SK-N-SH (cell line): Measurements from ENCODE around the gene TYW1. TPM values are rescaled to one million over a fixed set of nuclear protein-coding genes. Genes with fewer than 3 reads are reported as not detected.
A peak's percentile ranks its signal among the peaks of the same experiment; 100 is the strongest.
"Not testable (repeated sequence)": the region's sequence is repeated elsewhere in the genome, so short reads cannot be mapped to it uniquely, and the experiment has no call there.

ENCODE experiments used
- CTCF ChIA-PET: fragments of 300-600, 350-600 bp; formaldehyde crosslinking; extraction: SDS; loops from one replicate; lab custom pipeline; 2021; lab: Yijun Ruan, JAX
- POLR2A ChIA-PET: fragments of 350-600 bp; sonication (Branson Sonifier 250); formaldehyde crosslinking; extraction: SDS; loops from one replicate; lab custom pipeline; 2020; ENCODE audit warnings: antibody characterized with exemption, inconsistent platforms; lab: Yijun Ruan, JAX
- DNase-seq: peaks from one replicate; pipeline ENCODE4 v3.0.0; 2012
- H2AFZ ChIP-seq: fragments of 200-600 bp; sonication (generic); 2 replicates; pipeline ENCODE4 v1.8.1; 2016; ENCODE audit warnings: antibody characterized with exemption, mild to moderate bottlenecking, low read depth
- H3F3A ChIP-seq: fragments of 200-600 bp; sonication (generic); replicated peaks from 2 replicates; pipeline ENCODE3; 2016; ENCODE audit warnings: antibody characterized with exemption, mild to moderate bottlenecking; ENCODE audit not compliant: insufficient read depth
- H3K27ac ChIP-seq, 2 experiments: fragments of 200-500 bp in 1 of 2; fragments of 200-600 bp in 1 of 2; sonication (Bioruptor generic) in 1 of 2; sonication (generic), shearing (Covaris generic) in 1 of 2; 2 replicates each; pipeline versions ENCODE4 v1.5.1 to v1.6.1; 2014 to 2016; ENCODE audit warnings: low read depth in 2 of 2, inconsistent platforms in 1 of 2, low read length in 1 of 2, mild to moderate bottlenecking in 1 of 2, mixed read lengths in 1 of 2
- H3K27me3 ChIP-seq: fragments of 200-600 bp; sonication (generic), shearing (Covaris generic); 2 replicates; pipeline ENCODE4 v1.6.1; 2016; ENCODE audit warnings: mixed run types; ENCODE audit not compliant: insufficient read depth
- H3K36me3 ChIP-seq, 2 experiments: fragments of 200-500 bp in 1 of 2; fragments of 200-600 bp in 1 of 2; sonication (Bioruptor generic) in 1 of 2; sonication (generic) in 1 of 2; replicated peaks in 1 of 2; 2 replicates each; pipeline versions ENCODE3 to v1.5.1; 2014 to 2016; ENCODE audit warnings: low read length in 1 of 2, mild to moderate bottlenecking in 1 of 2; ENCODE audit not compliant: insufficient read depth in 2 of 2, control insufficient read depth in 1 of 2
- H3K4me1 ChIP-seq, 2 experiments: fragments of 200-500 bp in 1 of 2; fragments of 200-600 bp in 1 of 2; sonication (Bioruptor generic) in 1 of 2; sonication (generic), shearing (Covaris generic) in 1 of 2; 2 replicates each; pipeline versions ENCODE4 v1.5.1 to v1.6.1; 2014 to 2016; ENCODE audit warnings: low read depth in 1 of 2, low read length in 1 of 2, mixed run types in 1 of 2; ENCODE audit not compliant: insufficient read depth in 2 of 2, control insufficient read depth in 1 of 2
- H3K4me2 ChIP-seq: fragments of 200-600 bp; sonication (generic), shearing (Covaris generic); 2 replicates; pipeline ENCODE4 v1.6.1; 2017; ENCODE audit warnings: mixed run types
- H3K4me3 ChIP-seq, 2 experiments: fragments of 200-500 bp in 1 of 2; fragments of 200-600 bp in 1 of 2; sonication (Bioruptor generic) in 1 of 2; sonication (generic), shearing (Covaris generic) in 1 of 2; 2 replicates each; pipeline versions ENCODE4 v1.5.1 to v1.8.1; 2014 to 2016; ENCODE audit warnings: low read depth in 2 of 2, inconsistent platforms in 1 of 2, low read length in 1 of 2, mild to moderate bottlenecking in 1 of 2, mixed read lengths in 1 of 2, moderate library complexity in 1 of 2
- H3K79me2 ChIP-seq: fragments of 200-600 bp; sonication (generic); 2 replicates; pipeline ENCODE4 v1.8.1; 2017; ENCODE audit warnings: mild to moderate bottlenecking; ENCODE audit not compliant: insufficient read depth
- H3K9ac ChIP-seq: fragments of 200-600 bp; sonication (generic); 2 replicates; pipeline ENCODE4 v1.6.1; 2017; ENCODE audit warnings: mixed run types
- H3K9me2 ChIP-seq: fragments of 200-600 bp; sonication (generic); 2 replicates; pipeline ENCODE4 v1.6.1; 2017; ENCODE audit warnings: mixed run types
- H3K9me3 ChIP-seq: fragments of 200-600 bp; sonication (generic); 2 replicates; pipeline ENCODE4 v1.6.1; 2017; ENCODE audit warnings: mixed run types, mild to moderate bottlenecking, moderate library complexity
- H4K20me1 ChIP-seq: fragments of 200-600 bp; sonication (generic); 2 replicates; pipeline ENCODE4 v1.6.1; 2017; ENCODE audit warnings: mild to moderate bottlenecking, mixed run types; ENCODE audit not compliant: insufficient read depth
- EP300 ChIP-seq, 2 experiments: IDR thresholded peaks; 2 replicates each; pipeline versions ENCODE4 v1.4.0 to v1.6.1; 2012; ENCODE audit warnings: borderline replicate concordance in 1 of 2, low read depth in 1 of 2, low read length in 1 of 2
- JUND ChIP-seq: IDR thresholded peaks from 2 replicates; pipeline ENCODE4 v1.4.0; 2012
- TCF12 ChIP-seq: IDR thresholded peaks from 2 replicates; pipeline ENCODE4 v1.4.0; 2012
- WGBS: methylation state at CpG from one replicate; pipeline ENCODE4 v1.1.6; 2017; ENCODE audit warnings: low lambda C conversion rate; 5-methylcytosine and 5-hydroxymethylcytosine counted together
- polyA plus RNA-seq, 3 experiments: library from polyadenylated mRNA; depleted of rRNA; stranded (reverse); fragments of >200 nt; gene quantifications; 2 replicates each; pipeline ENCODE4 v1.2.3, GENCODE V29; 2012
- TF ChIP-seq, protein P1 (sequence below): IDR thresholded peaks from 2 replicates; pipeline ENCODE4; 2012

The TYW1 gene
- polyA plus RNA-seq, 1 of the 3 experiments (the other 2 are of a cell fraction) = 15.0 TPM

DNA sequence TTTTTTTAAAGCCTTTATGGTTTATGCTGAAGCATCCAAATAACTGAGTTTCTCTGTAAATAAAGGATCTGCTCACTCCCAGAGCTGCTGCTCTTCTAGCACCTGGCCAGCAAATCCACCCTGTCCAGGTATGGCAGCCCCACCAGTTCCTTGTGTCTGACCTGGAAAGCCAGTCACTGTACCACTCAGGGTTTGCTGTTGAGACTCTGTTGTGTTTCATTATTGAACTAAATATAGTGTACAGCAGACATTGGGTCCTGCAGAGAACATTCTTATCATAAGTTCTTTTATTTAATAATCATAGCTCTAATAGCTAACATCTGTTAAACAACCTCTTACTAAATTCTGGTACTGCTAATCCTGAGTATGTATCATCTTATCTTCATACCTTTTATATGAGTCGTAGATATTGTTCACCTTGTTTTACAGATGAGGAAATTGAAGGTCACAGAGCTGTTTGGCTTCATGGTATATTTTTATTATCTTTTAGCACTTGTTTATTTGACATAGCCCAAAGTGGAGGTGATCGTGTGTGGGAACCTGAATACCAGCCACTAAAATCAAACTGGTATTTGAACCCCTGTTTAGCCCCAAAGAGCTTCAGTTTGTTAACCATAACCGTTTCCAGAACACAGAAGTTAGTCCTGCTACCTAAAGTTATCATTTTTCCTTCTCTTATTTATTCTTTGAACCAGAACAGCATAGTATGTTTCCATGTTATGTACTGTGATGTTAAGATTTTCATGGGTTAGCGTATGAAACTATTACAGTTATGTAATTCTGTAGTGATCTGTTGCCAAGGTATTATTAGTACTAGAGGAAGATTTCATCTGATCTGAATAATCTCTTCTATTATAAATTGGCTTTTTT, 139.2 kb downstream of the TYW1 start:
- H4K20me1 ChIP-seq, H3K79me2 ChIP-seq, H3K4me1 ChIP-seq, H3K27me3 ChIP-seq, H3K4me3 ChIP-seq, H3K9me3 ChIP-seq, H3K36me3 ChIP-seq, H2AFZ ChIP-seq, H3K9me2 ChIP-seq, CTCF ChIA-PET, DNase-seq: not testable (repeated sequence)
- Histone ChIP-seq H3K4me2 (peak overlapping the region; percentile 21; the same call in 1 of the 2 replicates), H3K9ac (peak overlapping the region; percentile 25; the same call in 1 of the 2 replicates), H3F3A (peaks cover 15% of the 10 kb centered on the region), H3K27ac (peak overlapping the region; percentile 57)
- WGBS = 47% methylated on average over 4 of the region's 4 CpGs
- POLR2A ChIA-PET = interaction anchor here (0.6 kb wide), 1 partner anchor 642 kb away, joined by 3 read pairs; no protein-coding TSS in a partner anchor
- TF ChIP-seq EP300 (IDR thresholded peaks at IDR 0.05; ENCODE audit: borderline replicate concordance in 1 of 2, low read depth in 1 of 2, low read length in 1 of 2) = 0 out of 4 replicates have a peak, but pooled peaks of 1 of the 2 experiments have one; percentile 16
- peak; percentile 74 for TF ChIP-seq TCF12
- TF ChIP-seq, protein P1, sequence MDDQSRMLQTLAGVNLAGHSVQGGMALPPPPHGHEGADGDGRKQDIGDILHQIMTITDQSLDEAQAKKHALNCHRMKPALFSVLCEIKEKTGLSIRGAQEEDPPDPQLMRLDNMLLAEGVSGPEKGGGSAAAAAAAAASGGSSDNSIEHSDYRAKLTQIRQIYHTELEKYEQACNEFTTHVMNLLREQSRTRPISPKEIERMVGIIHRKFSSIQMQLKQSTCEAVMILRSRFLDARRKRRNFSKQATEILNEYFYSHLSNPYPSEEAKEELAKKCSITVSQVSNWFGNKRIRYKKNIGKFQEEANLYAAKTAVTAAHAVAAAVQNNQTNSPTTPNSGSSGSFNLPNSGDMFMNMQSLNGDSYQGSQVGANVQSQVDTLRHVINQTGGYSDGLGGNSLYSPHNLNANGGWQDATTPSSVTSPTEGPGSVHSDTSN = peak; percentile 6; the same call in 1 of the 2 replicates
- peak; percentile 17; the same call in 1 of the 2 replicates for TF ChIP-seq JUND

DNA sequence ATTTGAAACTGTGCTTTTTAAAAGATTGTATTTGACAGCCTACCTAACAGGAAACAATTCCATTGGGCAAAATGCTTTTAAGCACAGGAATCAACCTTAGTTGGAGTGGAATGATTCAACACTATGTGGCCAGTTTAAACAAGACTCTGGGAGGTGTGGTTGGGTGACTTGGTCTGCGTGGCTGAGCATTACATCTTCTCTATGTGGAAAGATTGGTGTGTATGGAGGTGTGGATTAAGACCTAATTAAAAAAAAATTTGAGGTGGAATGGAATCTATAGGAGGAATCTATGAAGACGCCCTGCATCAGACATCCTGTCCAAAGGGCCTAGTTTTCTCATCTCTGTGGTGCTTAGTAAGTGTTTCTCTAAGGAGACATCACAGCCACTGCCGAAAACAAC, 140.9 kb downstream of the TYW1 start:
- H3K9me3 ChIP-seq, DNase-seq, H3K4me1 ChIP-seq, H2AFZ ChIP-seq, CTCF ChIA-PET, H3K36me3 ChIP-seq, H3K79me2 ChIP-seq, H4K20me1 ChIP-seq, H3K9ac ChIP-seq, POLR2A ChIA-PET, H3K27ac ChIP-seq, H3K4me3 ChIP-seq, H3K27me3 ChIP-seq, H3K4me2 ChIP-seq, H3K9me2 ChIP-seq: not testable (repeated sequence)
- peaks cover 15% of the 10 kb centered on the region for H3F3A ChIP-seq
- WGBS = 87% methylated on average over 3 of the region's 3 CpGs

DNA sequence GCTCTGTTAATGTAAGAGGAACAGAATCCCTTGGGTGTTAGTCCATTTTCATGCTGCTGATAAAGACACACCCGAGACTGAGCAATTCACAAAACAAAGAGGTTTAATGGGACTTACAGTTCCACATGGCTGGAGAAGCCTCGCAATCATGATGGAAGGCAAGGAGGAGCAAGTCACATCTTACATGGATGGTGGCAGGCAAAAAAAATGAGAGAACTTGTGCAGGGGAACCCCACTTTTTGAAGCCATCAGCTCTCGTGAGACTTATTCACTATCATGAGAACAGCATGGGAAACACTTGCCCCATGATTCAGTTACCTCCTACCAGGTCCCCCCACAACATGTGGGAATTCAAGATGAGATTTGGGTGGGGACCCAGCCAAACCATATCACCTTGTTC, 143.2 kb downstream of the TYW1 start:
- DNase-seq, H3K4me2 ChIP-seq, H3K9ac ChIP-seq, H3K9me2 ChIP-seq, H3K27me3 ChIP-seq, H3K79me2 ChIP-seq, H3K9me3 ChIP-seq, H2AFZ ChIP-seq, H3K36me3 ChIP-seq, H3K27ac ChIP-seq, H4K20me1 ChIP-seq, CTCF ChIA-PET, H3K4me3 ChIP-seq, H3K4me1 ChIP-seq, POLR2A ChIA-PET: not testable (repeated sequence)
- 100% methylated on average over 3 of the region's 3 CpGs for WGBS
- H3F3A ChIP-seq = peaks cover 14% of the 10 kb centered on the region

DNA sequence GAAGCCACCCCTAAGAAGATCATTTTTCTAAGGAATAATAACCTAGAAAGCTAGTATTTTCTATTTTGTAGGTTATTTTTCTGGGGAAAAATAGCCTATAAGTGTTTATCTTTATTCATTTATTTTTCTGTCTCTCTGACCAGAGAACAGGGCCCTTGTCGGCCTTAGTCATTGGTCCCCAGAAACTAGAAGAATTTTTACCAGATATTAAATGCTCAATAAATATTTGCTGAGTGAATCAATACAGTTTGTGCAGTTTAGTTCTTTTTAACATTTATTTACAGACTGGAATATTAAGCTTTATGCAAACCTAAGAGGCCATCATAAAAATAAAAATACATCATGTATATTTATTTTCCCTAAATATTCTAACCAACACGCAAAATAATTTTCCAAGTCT, 144.4 kb downstream of the TYW1 start:
- H3K36me3 ChIP-seq, H3F3A ChIP-seq, H2AFZ ChIP-seq, H3K27me3 ChIP-seq, POLR2A ChIA-PET, CTCF ChIA-PET, H3K79me2 ChIP-seq, H3K4me3 ChIP-seq, DNase-seq, H3K4me2 ChIP-seq, H3K9ac ChIP-seq, H3K27ac ChIP-seq, H3K9me2 ChIP-seq, H3K9me3 ChIP-seq, H3K4me1 ChIP-seq, H4K20me1 ChIP-seq: not testable (repeated sequence)
- 90% methylated on average over 2 of the region's 2 CpGs for WGBS

DNA sequence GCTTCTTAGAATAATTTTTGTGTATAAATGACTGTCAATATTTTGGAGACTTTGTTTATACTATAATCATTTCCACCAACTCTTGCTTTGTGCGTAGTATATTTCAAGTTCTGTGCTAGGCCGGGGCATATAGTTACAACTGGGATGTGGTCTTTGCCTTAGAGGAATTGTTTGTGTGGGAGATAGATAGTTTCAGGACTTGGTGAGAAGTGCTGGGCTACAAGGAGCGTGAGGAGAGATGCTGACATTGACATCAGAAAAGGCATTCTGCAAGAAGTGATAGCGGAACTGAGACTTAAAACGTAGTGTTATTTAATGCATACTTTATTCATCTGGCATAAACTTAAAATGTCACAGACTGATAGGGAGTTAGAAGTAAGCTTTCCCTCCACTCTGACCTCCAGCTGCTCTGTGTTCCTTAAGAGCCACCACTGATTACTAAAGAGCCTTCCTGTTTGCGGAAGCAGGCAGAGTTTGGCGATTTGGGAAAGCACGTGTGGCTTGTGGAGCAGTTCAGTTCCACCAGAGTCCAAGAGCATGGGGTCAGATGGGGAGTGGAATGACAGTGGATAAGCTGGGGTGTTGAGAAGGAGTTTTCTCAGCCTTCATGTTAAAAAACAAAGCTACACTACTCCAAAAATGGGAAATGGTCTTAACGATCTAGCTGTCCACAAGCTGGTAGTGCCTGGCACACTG, 146.6 kb downstream of the TYW1 start:
- H3K27me3 ChIP-seq, H3K9ac ChIP-seq, H3K9me3 ChIP-seq, H4K20me1 ChIP-seq, H3K36me3 ChIP-seq, H3K9me2 ChIP-seq, H3K4me2 ChIP-seq, H3K4me1 ChIP-seq, CTCF ChIA-PET, DNase-seq, H3K27ac ChIP-seq, H2AFZ ChIP-seq, POLR2A ChIA-PET, H3F3A ChIP-seq, H3K4me3 ChIP-seq, H3K79me2 ChIP-seq: not testable (repeated sequence)
- 90% methylated on average over 9 of the region's 9 CpGs for WGBS
